A549 (cell line): Measurements from ENCODE around the gene KIF1B. TPM values are rescaled to one million over a fixed set of nuclear protein-coding genes. Genes with fewer than 3 reads are reported as not detected.

ENCODE experiments used
- ATAC-seq, 2 experiments: fragments of 200-7000 bp in 1 of 2; fragments of >200 bp in 1 of 2; cut with Nextera tagmentation in 1 of 2; cut with Tn5 transposase in 1 of 2; 3 replicates each; pipeline versions ENCODE4 v1.8.0 to v1.9.1; 2018 to 2020; ENCODE audit warnings: mild to moderate bottlenecking in 1 of 2, moderate library complexity in 1 of 2
- CTCF ChIA-PET: fragments of 300-600 bp; sonication (Branson Sonifier 250); formaldehyde crosslinking; extraction: SDS; loops from one replicate; lab custom pipeline; 2021; ENCODE audit warnings: antibody characterized with exemption, inconsistent platforms; lab: Yijun Ruan, JAX
- POLR2A ChIA-PET: fragments of 350-600 bp; formaldehyde crosslinking; extraction: SDS; loops from one replicate; lab custom pipeline; 2021; ENCODE audit warnings: antibody characterized with exemption, inconsistent platforms; lab: Yijun Ruan, JAX
- DNase-seq, 2 experiments: peaks; one replicate each; pipeline versions ENCODE4 v3.0.0 to v3.0.0-alpha.2; 2011 to 2016; ENCODE audit warnings: low read depth in 1 of 2, low spot score in 1 of 2
- FAIRE-seq: peaks from 2 replicates; lab custom pipeline; 2011; peaks lifted over from hg19 to GRCh38; lab: Jason Lieb, UNC
- H3K27ac ChIP-seq, 2 experiments: fragments of >200 bp; sonication (Bioruptor Twin); formaldehyde crosslinking; 3 replicates each; pipeline ENCODE4 v1.5.1; 2016 to 2017
- H3K4me1 ChIP-seq: fragments of >200 bp; sonication (Bioruptor Twin); formaldehyde crosslinking; 3 replicates; pipeline ENCODE4 v1.6.1; 2016
- H3K4me2 ChIP-seq: fragments of >200 bp; sonication (Bioruptor Twin); formaldehyde crosslinking; 3 replicates; pipeline ENCODE4 v1.6.1; 2016
- H3K4me3 ChIP-seq: fragments of >200 bp; sonication (Bioruptor Twin); formaldehyde crosslinking; 3 replicates; pipeline ENCODE4 v1.5.1; 2016
- H3K9me3 ChIP-seq: fragments of >200 bp; sonication (Bioruptor Twin); formaldehyde crosslinking; 3 replicates; pipeline ENCODE4 v1.6.1; 2016
- BCL3 ChIP-seq: fragments of >200 bp; sonication (Bioruptor Twin); formaldehyde crosslinking; IDR thresholded peaks from 3 replicates; pipeline ENCODE4 v1.6.1; 2016
- CHD2 ChIP-seq: fragments of 150-350 bp; IDR thresholded peaks from 2 replicates; pipeline ENCODE4 v1.6.1; 2014; ENCODE audit warnings: low read length; ENCODE audit not compliant: partially characterized antibody
- EP300 ChIP-seq, 2 experiments: fragments of >200 bp; sonication (Bioruptor Twin); formaldehyde crosslinking; IDR thresholded peaks; 2 replicates in 1 of 2; 3 replicates in 1 of 2; pipeline ENCODE4 v1.6.1; 2016 to 2017
- ESRRA ChIP-seq: fragments of 150-350 bp; IDR thresholded peaks from 2 replicates; pipeline ENCODE4 v1.6.1; 2014; ENCODE audit warnings: mild to moderate bottlenecking, low read length, borderline replicate concordance
- FOSL2 ChIP-seq, 2 experiments: fragments of 450-650 bp in 1 of 2; fragments of >200 bp in 1 of 2; sonication (Bioruptor Twin) in 1 of 2; formaldehyde crosslinking; IDR thresholded peaks; 2 replicates each; pipeline versions ENCODE4 v1.5.0 to v1.6.1; 2016 to 2020; ENCODE audit warnings: mild to moderate bottlenecking in 1 of 2, moderate library complexity in 1 of 2
- FOXS1 ChIP-seq: fragments of 250-450 bp; sonication (Bioruptor Pico); IDR thresholded peaks from 2 replicates; pipeline ENCODE4 v1.5.0; 2020; ENCODE audit warnings: mild to moderate bottlenecking, moderate library complexity
- HOXA7 ChIP-seq: fragments of 250-450 bp; sonication (Bioruptor Pico); IDR thresholded peaks from 2 replicates; pipeline ENCODE4 v1.5.0; 2020; ENCODE audit warnings: mild to moderate bottlenecking, moderate library complexity
- NR3C1 ChIP-seq: fragments of >200 bp; sonication (Bioruptor Twin); formaldehyde crosslinking; IDR thresholded peaks from 3 replicates; pipeline ENCODE4 v1.6.1; 2017
- PHF8 ChIP-seq: fragments of 200-600 bp; sonication (generic); IDR thresholded peaks from 2 replicates; pipeline ENCODE4 v1.6.1; 2016; ENCODE audit warnings: low read depth, mild to moderate bottlenecking, antibody characterized with exemption, moderate library complexity, borderline replicate concordance
- POLR2A ChIP-seq: IDR thresholded peaks from 2 replicates; pipeline ENCODE4 v1.6.1; 2012; ENCODE audit warnings: mild to moderate bottlenecking, low read length
- POLR2AphosphoS2 ChIP-seq: conservative IDR thresholded peaks from 2 replicates; pipeline ENCODE4 v1.6.1; 2012; ENCODE audit warnings: low read length, improper control_type of control experiment, inconsistent platforms
- RARB ChIP-seq: fragments of 250-450 bp; sonication (Bioruptor Pico); IDR thresholded peaks from 2 replicates; pipeline ENCODE4 v1.8.0; 2021; ENCODE audit warnings: mild to moderate bottlenecking, moderate library complexity
- SMC3 ChIP-seq: fragments of >200 bp; sonication (Bioruptor Twin); formaldehyde crosslinking; IDR thresholded peaks from 3 replicates; pipeline ENCODE4 v1.6.1; 2018; ENCODE audit warnings: inconsistent platforms
- TP53 ChIP-seq: fragments of 250-450 bp; sonication (Bioruptor Pico); IDR thresholded peaks from 2 replicates; pipeline ENCODE4 v1.5.0; 2021; ENCODE audit warnings: mild to moderate bottlenecking, moderate library complexity
- USF2 ChIP-seq: fragments of 450-650 bp; IDR thresholded peaks from 2 replicates; pipeline ENCODE4 v1.6.1; 2014; ENCODE audit warnings: antibody characterized with exemption
- ZC3H11A ChIP-seq: fragments of 450-650 bp; IDR thresholded peaks from 2 replicates; pipeline ENCODE4 v1.6.1; 2014; ENCODE audit warnings: antibody characterized with exemption, mild to moderate bottlenecking
- ZFP36 ChIP-seq: fragments of 450-650 bp; IDR thresholded peaks from 2 replicates; pipeline ENCODE4 v1.6.1; 2014; ENCODE audit warnings: borderline replicate concordance; ENCODE audit not compliant: partially characterized antibody
- ZSCAN20 ChIP-seq: fragments of 250-450 bp; sonication (Bioruptor Pico); IDR thresholded peaks from 2 replicates; pipeline ENCODE4 v1.8.0; 2022; ENCODE audit warnings: mild to moderate bottlenecking, moderate library complexity
- WGBS: methylation state at CpG from one replicate; pipeline ENCODE4 v1.1.6; 2017; ENCODE audit errors: missing lambda C conversion rate; 5-methylcytosine and 5-hydroxymethylcytosine counted together
- polyA plus RNA-seq, 4 experiments: library from polyadenylated mRNA; depleted of rRNA in 3 of 4; stranded (reverse); fragments of >200 nt; fragmentation: RNase III in 1 of 4; extraction: RNeasy Plus Mini Kit Qiagen cat#74134 plus additional on column Dnase treatment in 1 of 4; gene quantifications; 2 replicates in 3 of 4; 3 replicates in 1 of 4; pipeline ENCODE4 v1.2.3, GENCODE V29; 2011 to 2017
- TF ChIP-seq, protein P1 (sequence below): fragments of 250-450 bp; sonication (Bioruptor Pico); IDR thresholded peaks from 2 replicates; pipeline ENCODE4 v1.5.0; 2020; ENCODE audit warnings: low read depth, mild to moderate bottlenecking, moderate library complexity

KIF1B gene
- polyA plus RNA-seq, 2 of the 4 experiments (the other 2 are of a cell fraction): 9.8 to 18.3 TPM

DNA sequence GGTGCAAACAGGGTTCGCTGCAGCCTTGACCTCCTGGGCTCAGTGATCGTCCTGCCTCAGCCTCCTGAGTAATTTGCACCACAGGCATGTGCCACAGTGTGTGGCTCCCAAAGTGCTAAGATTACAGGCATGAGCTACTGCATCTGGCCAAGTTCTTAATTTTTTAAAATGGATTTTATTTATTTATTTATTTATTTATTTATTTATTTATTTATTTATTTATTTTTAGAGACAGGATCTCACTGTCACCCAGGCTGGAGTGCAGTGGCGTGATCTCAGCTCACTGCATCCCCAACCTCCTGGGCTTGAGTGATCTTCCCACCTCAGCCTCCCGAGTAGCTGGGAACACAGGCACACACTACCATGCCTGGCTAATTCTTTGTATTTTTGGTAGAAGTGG is 54.7 kb downstream of the KIF1B start:
- no peak for FAIRE-seq
- TF ChIP-seq ZC3H11A: peak; percentile 60
- no peak for TF ChIP-seq EP300 (IDR thresholded peaks at IDR 0.05)
- CTCF ChIA-PET: no interaction called here

GRCh38 chr1:10265900-10266299 is 55.5 kb downstream of the KIF1B start:
- ATAC-seq: no peak
- Histone ChIP-seq H3K27ac (no peak overlapping the region), H3K9me3 (no peaks in the 10 kb centered on the region), H3K4me3 (no peak overlapping the region), H3K4me2 (no peak overlapping the region), H3K4me1 (no peaks in the 10 kb centered on the region)
- CTCF ChIA-PET: no interaction called here
- WGBS: 99% methylated on average over 3 of the region's 3 CpGs
- no peak for FAIRE-seq
- POLR2A ChIA-PET: no interaction called here
- no peak for DNase-seq
- TF ChIP-seq RARB (CRISPR knock-in tag) (no peak), CHD2 (no peak), TP53 (CRISPR knock-in tag) (no peak), POLR2AphosphoS2 (no peak), NR3C1 (no peak), ZC3H11A (no peak), HOXA7 (CRISPR knock-in tag) (no peak), FOXS1 (CRISPR knock-in tag) (no peak), FOSL2 (IDR thresholded peaks at IDR 0.05) (no peak), FOSL2 (CRISPR knock-in tag; IDR thresholded peaks at IDR 0.05) (no peak), PHF8 (no peak), ZSCAN20 (no peak), ESRRA (no peak)

More for the DNA sequence above, 54.7 kb downstream of the KIF1B start:
- POLR2A ChIA-PET: no interaction called here
- Histone ChIP-seq H3K27ac (no peak overlapping the region), H3K4me2 (no peak overlapping the region), H3K9me3 (no peaks in the 10 kb centered on the region), H3K4me1 (no peaks in the 10 kb centered on the region), H3K4me3 (no peak overlapping the region)
- DNase-seq (no peak), ATAC-seq (no peak)
- 97% methylated on average over 4 of the region's 4 CpGs for WGBS

GRCh38 chr1:10267319-10267718 is 56.9 kb downstream of the KIF1B start:
- DNase-seq (no peak), FAIRE-seq (no peak)
- no peaks in the 10 kb centered on the region for H3K9me3 ChIP-seq
- H3K27ac ChIP-seq: no peak overlapping the region
- TF ChIP-seq, protein P1, sequence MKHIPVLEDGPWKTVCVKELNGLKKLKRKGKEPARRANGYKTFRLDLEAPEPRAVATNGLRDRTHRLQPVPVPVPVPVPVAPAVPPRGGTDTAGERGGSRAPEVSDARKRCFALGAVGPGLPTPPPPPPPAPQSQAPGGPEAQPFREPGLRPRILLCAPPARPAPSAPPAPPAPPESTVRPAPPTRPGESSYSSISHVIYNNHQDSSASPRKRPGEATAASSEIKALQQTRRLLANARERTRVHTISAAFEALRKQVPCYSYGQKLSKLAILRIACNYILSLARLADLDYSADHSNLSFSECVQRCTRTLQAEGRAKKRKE (CRISPR knock-in tag): no peak
- TF ChIP-seq POLR2A (no peak), BCL3 (no peak), ZFP36 (no peak), USF2 (no peak), SMC3 (no peak), EP300 (IDR thresholded peaks at IDR 0.05) (no peak), ESRRA (no peak)
- TF ChIP-seq, all 56 proteins: peak for 0
- POLR2A ChIA-PET: no interaction called here
- CTCF ChIA-PET: interaction anchor here (0.6 to 1.4 kb wide), 2 partner anchors 16 to 149 kb away, joined by 3 read pairs; no protein-coding TSS in a partner anchor
- WGBS: 93% methylated on average over 5 of the region's 5 CpGs
- Histone ChIP-seq H3K4me3 (no peak overlapping the region), H3K4me2 (no peak overlapping the region), H3K4me1 (no peaks in the 10 kb centered on the region; the same call in 2 of the 3 replicates)
- no peak for ATAC-seq
